ENCODE results near the gene ADD2. TPM values are rescaled to one million over a fixed set of nuclear protein-coding genes. Genes with fewer than 3 reads are reported as not detected.

ADD2 gene
- total RNA-seq, 1 donor from 2014 or later = 0.33 TPM

DNA sequence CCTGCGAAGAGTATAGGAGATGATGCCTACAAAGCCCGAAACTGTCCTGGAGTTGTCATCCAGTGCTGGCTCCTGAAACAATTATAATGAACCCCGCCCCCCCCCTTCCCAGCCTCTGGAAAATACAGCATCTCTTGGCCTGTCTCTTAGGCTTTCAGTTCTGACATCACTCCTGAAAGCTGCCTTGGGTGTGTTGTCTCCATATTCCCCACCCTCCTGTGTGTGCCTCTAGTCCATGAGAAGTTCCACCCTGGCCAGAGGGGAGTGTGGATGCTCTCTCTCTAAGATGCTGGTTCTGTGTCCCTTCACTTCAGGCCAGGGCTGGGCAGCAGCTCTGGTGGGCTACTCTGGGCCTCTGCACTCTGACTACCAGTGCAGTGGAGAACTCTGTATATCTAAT lies 155.4 kb downstream of the ADD2 start:
- ATAC-seq = no peak
- DNase-seq (ENCODE audit: low spot score) = no peak

- ATAC-seq (no peak), DNase-seq (ENCODE audit: low spot score) (no peak)
These were observed 159.6 kb downstream of the ADD2 start for GRCh38 chr2:70608373-70608772.

DNA sequence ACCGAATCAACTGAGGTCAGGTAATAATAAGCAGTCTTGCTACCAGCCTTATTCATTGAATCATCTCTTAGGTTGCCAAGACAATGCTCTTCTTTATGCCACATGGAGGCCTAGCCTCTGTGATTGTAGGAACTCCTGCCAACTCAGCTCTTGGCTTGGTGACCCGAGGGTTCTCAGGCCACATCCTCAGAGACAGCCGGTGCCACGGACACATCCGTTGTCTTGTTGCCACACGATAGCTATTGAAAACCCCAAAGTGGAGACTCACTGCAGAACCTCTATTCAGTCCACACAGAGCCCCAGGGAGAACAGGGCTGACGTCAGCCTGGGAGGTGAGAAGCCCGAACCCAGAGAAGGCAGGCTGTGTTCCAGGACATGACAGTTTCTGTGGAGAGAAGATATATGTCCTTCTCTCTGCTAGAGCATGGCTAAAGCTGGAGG lies 160.9 kb downstream of the ADD2 start:
- ATAC-seq (no peak), DNase-seq (ENCODE audit: low spot score) (no peak)

Other genes starting within 250 kb of the ADD2 start
- 5.0 TPM for gene TGFA, start 214.4 kb downstream of the ADD2 start, total RNA-seq
- not detected for gene FIGLA, start 22.4 kb upstream of the ADD2 start, total RNA-seq
- not detected for gene CLEC4F, start 52.4 kb upstream of the ADD2 start, total RNA-seq
- not detected for gene CD207, start 67.6 kb upstream of the ADD2 start, total RNA-seq
- gene VAX2, start 132.4 kb upstream of the ADD2 start, total RNA-seq = not detected
- gene ATP6V1B1, start 167.7 kb upstream of the ADD2 start, total RNA-seq = not detected
- gene ANKRD53, start 210.4 kb upstream of the ADD2 start, total RNA-seq = 0.35 TPM
- gene TEX261, start 226.7 kb upstream of the ADD2 start, total RNA-seq = 36.4 TPM